Transverse colon (tissue), 4 donors: ENCODE data around the gene SH3BP5.

Experiments
- CTCF ChIP-seq, 5 experiments: fragments of 200-600 bp in 3 of 5; fragments of 450-650 bp in 2 of 5; sonication (generic) in 3 of 5; IDR thresholded peaks; 1 replicate in 2 of 5; 2 replicates in 3 of 5; pipeline ENCODE4 v1.5.1; 2016 to 2017; ENCODE audit warnings: antibody characterized with exemption in 5 of 5, inconsistent platforms in 3 of 5, mild to moderate bottlenecking in 2 of 5, moderate library complexity in 1 of 5
- EP300 ChIP-seq: sonication (generic); formaldehyde crosslinking; IDR thresholded peaks from one replicate; pipeline ENCODE4 v1.6.1; 2017; ENCODE audit warnings: antibody characterized with exemption, low read depth
- POLR2AphosphoS5 ChIP-seq, 3 donors: sonication (generic); formaldehyde crosslinking; IDR thresholded peaks; one replicate each; pipeline ENCODE4 v1.6.1; 2016; ENCODE audit warnings: antibody characterized with exemption in 3 of 3

GRCh38 chr3:15264486-15264885, 67.9 kb downstream of the SH3BP5 start:
- no peak for TF ChIP-seq CTCF (IDR thresholded peaks at IDR 0.05)
- no peak for TF ChIP-seq POLR2AphosphoS5 (IDR thresholded peaks at IDR 0.05)
- no peak for TF ChIP-seq EP300
